Gastroesophageal sphincter (tissue), 4 donors: ENCODE data around the gene IPCEF1. TPM values are rescaled to one million over a fixed set of nuclear protein-coding genes. Genes with fewer than 3 reads are reported as not detected.

Source experiments
- ATAC-seq: fragments of 150-250 bp; one replicate; pipeline ENCODE4 v1.9.1; 2016; ENCODE audit warnings: mild to moderate bottlenecking, moderate library complexity
- H3K27ac ChIP-seq, 4 donors: fragments of 200-600 bp; sonication (generic) in 3 of 4; 1 replicate in 3 of 4; 2 replicates in 1 of 4; pipeline ENCODE4 v1.5.1; 2016 to 2019
- H3K27me3 ChIP-seq: fragments of 200-600 bp; sonication (generic); one replicate; pipeline ENCODE4 v1.5.1; 2019
- H3K36me3 ChIP-seq, 2 donors: fragments of 200-600 bp; sonication (generic); one replicate each; pipeline ENCODE4 v1.5.1; 2019; ENCODE audit warnings: control low read depth in 1 of 2
- H3K4me1 ChIP-seq, 3 donors: fragments of 200-600 bp; sonication (generic); 1 replicate in 2 of 3; 2 replicates in 1 of 3; pipeline ENCODE4 v1.5.1; 2016 to 2019; ENCODE audit warnings: control low read depth in 2 of 3
- H3K4me3 ChIP-seq, 2 donors: fragments of 200-600 bp; sonication (generic); one replicate each; pipeline ENCODE4 v1.5.1; 2019; ENCODE audit warnings: mild to moderate bottlenecking in 1 of 2, moderate library complexity in 1 of 2
- H3K9me3 ChIP-seq, 3 donors: fragments of 200-600 bp; sonication (generic); one replicate each; pipeline ENCODE4 v1.5.1; 2017 to 2019; ENCODE audit warnings: control low read depth in 2 of 3
- CTCF ChIP-seq, 4 experiments: fragments of 200-600 bp in 2 of 4; fragments of 450-650 bp in 2 of 4; sonication (generic) in 1 of 4; IDR thresholded peaks; one replicate each; pipeline ENCODE4 v1.5.1; 2017 to 2019; ENCODE audit warnings: antibody characterized with exemption in 4 of 4, mild to moderate bottlenecking in 2 of 4, moderate library complexity in 2 of 4
- EP300 ChIP-seq: sonication (generic); formaldehyde crosslinking; IDR thresholded peaks from one replicate; pipeline ENCODE4 v1.6.1; 2017; ENCODE audit warnings: antibody characterized with exemption, mild to moderate bottlenecking
- POLR2A ChIP-seq, 2 donors: fragments of 450-650 bp; IDR thresholded peaks; one replicate each; pipeline ENCODE4 v1.6.1; 2017; ENCODE audit warnings: antibody characterized with exemption in 2 of 2, mild to moderate bottlenecking in 2 of 2, moderate library complexity in 1 of 2
- POLR2AphosphoS5 ChIP-seq: sonication (generic); formaldehyde crosslinking; IDR thresholded peaks from one replicate; pipeline ENCODE4 v1.6.1; 2017; ENCODE audit warnings: antibody characterized with exemption
- WGBS, 2 donors: methylation state at CpG; one replicate each; pipeline ENCODE4 v1.1.5; 2018; ENCODE audit warnings: low coverage in 1 of 2; 5-methylcytosine and 5-hydroxymethylcytosine counted together
- total RNA-seq, 4 donors: library from RNA; depleted of rRNA; stranded (reverse); fragments of >200 nt; gene quantifications; one replicate each; pipeline ENCODE4 v1.1.0, GENCODE V29; 2016

The IPCEF1 gene
- total RNA-seq, 4 donors from 2014 or later, result 0.27 to 7.3 (median 1.2) TPM

- TF ChIP-seq POLR2AphosphoS5, result no peak
- no peak for TF ChIP-seq CTCF (IDR thresholded peaks at IDR 0.05)
- no peak for TF ChIP-seq EP300
- TF ChIP-seq POLR2A (IDR thresholded peaks at IDR 0.05), result no peak
- no peak for ATAC-seq
- no peak overlapping the region for H3K4me3 ChIP-seq
- peaks cover 0 to 11% (median 0%) of the 10 kb centered on the region in 3 donors for H3K4me1 ChIP-seq
- WGBS, 2 donors, result 33 to 77% methylated on average over 2 to 7 of the region's 9 CpGs
- H3K27me3 ChIP-seq, result no peaks in the 10 kb centered on the region
- H3K36me3 ChIP-seq, result no peaks in the 10 kb centered on the region
- no peaks in the 10 kb centered on the region for H3K9me3 ChIP-seq
- no peak overlapping the region for H3K27ac ChIP-seq
Observed at GRCh38 chr6:154367839-154368695, 11.5 kb upstream of the IPCEF1 start.

- H3K27ac ChIP-seq, result no peak overlapping the region
- no peaks in the 10 kb centered on the region for H3K9me3 ChIP-seq
- H3K36me3 ChIP-seq, result no peaks in the 10 kb centered on the region
- H3K4me1 ChIP-seq, result peaks cover 0 to 11% (median 0%) of the 10 kb centered on the region in 3 donors
- 86 to 89% methylated on average over 4 to 5 of the region's 5 CpGs for WGBS, 2 donors
- no peak for ATAC-seq
- H3K27me3 ChIP-seq, result no peaks in the 10 kb centered on the region
- no peak overlapping the region for H3K4me3 ChIP-seq
- TF ChIP-seq EP300, result no peak
- no peak for TF ChIP-seq POLR2AphosphoS5
- TF ChIP-seq CTCF (IDR thresholded peaks at IDR 0.05), result no peak
- TF ChIP-seq POLR2A (IDR thresholded peaks at IDR 0.05), result no peak
Observed at GRCh38 chr6:154367336-154367735, 10.7 kb upstream of the IPCEF1 start.

GRCh38 chr6:154363821-154364220, 7.2 kb upstream of the IPCEF1 start:
- ATAC-seq, result no peak

GRCh38 chr6:154361476-154361875, 4.9 kb upstream of the IPCEF1 start:
- ATAC-seq, result no peak
- H3K27me3 ChIP-seq, result no peaks in the 10 kb centered on the region
- no peaks in the 10 kb centered on the region for H3K36me3 ChIP-seq
- H3K4me3 ChIP-seq, result no peak overlapping the region
- H3K27ac ChIP-seq, result no peak overlapping the region
- no peaks in the 10 kb centered on the region for H3K4me1 ChIP-seq
- H3K9me3 ChIP-seq, result no peaks in the 10 kb centered on the region
- WGBS, 2 donors, result 68 to 86% methylated on average over 1 to 4 of the region's 5 CpGs
- TF ChIP-seq POLR2A (IDR thresholded peaks at IDR 0.05), result no peak
- no peak for TF ChIP-seq POLR2AphosphoS5
- TF ChIP-seq EP300, result no peak
- no peak for TF ChIP-seq CTCF (IDR thresholded peaks at IDR 0.05)

More at GRCh38 chr6:154363821-154364220, 7.2 kb upstream of the IPCEF1 start:
- H3K9me3 ChIP-seq, result no peaks in the 10 kb centered on the region
- no peaks in the 10 kb centered on the region for H3K36me3 ChIP-seq
- no peak overlapping the region for H3K4me3 ChIP-seq
- TF ChIP-seq POLR2A (IDR thresholded peaks at IDR 0.05), result no peak
- no peak overlapping the region for H3K27ac ChIP-seq
- H3K4me1 ChIP-seq, result no peaks in the 10 kb centered on the region
- 50 to 80% methylated on average over 1 to 4 of the region's 4 CpGs for WGBS, 2 donors
- no peaks in the 10 kb centered on the region for H3K27me3 ChIP-seq

GRCh38 chr6:154360476-154360875, 3.9 kb upstream of the IPCEF1 start:
- no peak overlapping the region for H3K4me3 ChIP-seq
- TF ChIP-seq POLR2A (IDR thresholded peaks at IDR 0.05) (no peak), CTCF (IDR thresholded peaks at IDR 0.05) (no peak), EP300 (no peak), POLR2AphosphoS5 (no peak)
- no peaks in the 10 kb centered on the region for H3K27me3 ChIP-seq
- no peak for ATAC-seq
- H3K9me3 ChIP-seq, result no peaks in the 10 kb centered on the region
- H3K4me1 ChIP-seq, result no peaks in the 10 kb centered on the region
- no peaks in the 10 kb centered on the region for H3K36me3 ChIP-seq
- no peak overlapping the region for H3K27ac ChIP-seq
- 88 to 90% methylated on average over 2 to 3 of the region's 3 CpGs for WGBS, 2 donors
